ENCODE results near the gene NALCN.

NALCN gene

DNA sequence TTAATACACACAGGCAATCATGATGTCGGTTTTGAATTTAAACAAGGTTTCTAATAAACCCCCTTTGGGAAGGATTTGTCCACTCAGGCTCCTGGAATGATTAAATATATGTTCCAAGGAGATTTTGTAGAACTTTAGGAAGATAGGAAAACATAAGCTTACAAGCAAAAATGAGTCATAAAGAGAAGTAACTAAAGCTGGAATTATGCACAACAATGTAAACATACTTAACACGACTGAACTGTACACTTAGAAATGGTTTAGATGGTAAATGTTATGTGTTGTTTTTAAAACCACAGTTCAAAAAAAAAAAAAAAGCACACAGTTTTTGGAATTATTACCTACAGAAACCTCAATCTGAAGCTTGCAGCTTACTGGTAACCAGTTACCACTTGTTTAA lies 304.4 kb downstream of the NALCN start (continued):
- TF ChIP-seq, protein P1, sequence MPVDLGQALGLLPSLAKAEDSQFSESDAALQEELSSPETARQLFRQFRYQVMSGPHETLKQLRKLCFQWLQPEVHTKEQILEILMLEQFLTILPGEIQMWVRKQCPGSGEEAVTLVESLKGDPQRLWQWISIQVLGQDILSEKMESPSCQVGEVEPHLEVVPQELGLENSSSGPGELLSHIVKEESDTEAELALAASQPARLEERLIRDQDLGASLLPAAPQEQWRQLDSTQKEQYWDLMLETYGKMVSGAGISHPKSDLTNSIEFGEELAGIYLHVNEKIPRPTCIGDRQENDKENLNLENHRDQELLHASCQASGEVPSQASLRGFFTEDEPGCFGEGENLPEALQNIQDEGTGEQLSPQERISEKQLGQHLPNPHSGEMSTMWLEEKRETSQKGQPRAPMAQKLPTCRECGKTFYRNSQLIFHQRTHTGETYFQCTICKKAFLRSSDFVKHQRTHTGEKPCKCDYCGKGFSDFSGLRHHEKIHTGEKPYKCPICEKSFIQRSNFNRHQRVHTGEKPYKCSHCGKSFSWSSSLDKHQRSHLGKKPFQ (tag by site-specific recombination; IDR thresholded peaks at IDR 0.05) = no peak
- TF ChIP-seq ZNF350 (tag by site-specific recombination; IDR thresholded peaks at IDR 0.05) (no peak), ZNF311 (tag by site-specific recombination; IDR thresholded peaks at IDR 0.05; ENCODE audit: borderline replicate concordance) (no peak), RBAK (tag by site-specific recombination; IDR thresholded peaks at IDR 0.05) (no peak), BCL11A (tag by site-specific recombination; IDR thresholded peaks at IDR 0.05; ENCODE audit: low read depth) (no peak), ZNF48 (tag by site-specific recombination; IDR thresholded peaks at IDR 0.05) (no peak)
- TF ChIP-seq, protein P2, sequence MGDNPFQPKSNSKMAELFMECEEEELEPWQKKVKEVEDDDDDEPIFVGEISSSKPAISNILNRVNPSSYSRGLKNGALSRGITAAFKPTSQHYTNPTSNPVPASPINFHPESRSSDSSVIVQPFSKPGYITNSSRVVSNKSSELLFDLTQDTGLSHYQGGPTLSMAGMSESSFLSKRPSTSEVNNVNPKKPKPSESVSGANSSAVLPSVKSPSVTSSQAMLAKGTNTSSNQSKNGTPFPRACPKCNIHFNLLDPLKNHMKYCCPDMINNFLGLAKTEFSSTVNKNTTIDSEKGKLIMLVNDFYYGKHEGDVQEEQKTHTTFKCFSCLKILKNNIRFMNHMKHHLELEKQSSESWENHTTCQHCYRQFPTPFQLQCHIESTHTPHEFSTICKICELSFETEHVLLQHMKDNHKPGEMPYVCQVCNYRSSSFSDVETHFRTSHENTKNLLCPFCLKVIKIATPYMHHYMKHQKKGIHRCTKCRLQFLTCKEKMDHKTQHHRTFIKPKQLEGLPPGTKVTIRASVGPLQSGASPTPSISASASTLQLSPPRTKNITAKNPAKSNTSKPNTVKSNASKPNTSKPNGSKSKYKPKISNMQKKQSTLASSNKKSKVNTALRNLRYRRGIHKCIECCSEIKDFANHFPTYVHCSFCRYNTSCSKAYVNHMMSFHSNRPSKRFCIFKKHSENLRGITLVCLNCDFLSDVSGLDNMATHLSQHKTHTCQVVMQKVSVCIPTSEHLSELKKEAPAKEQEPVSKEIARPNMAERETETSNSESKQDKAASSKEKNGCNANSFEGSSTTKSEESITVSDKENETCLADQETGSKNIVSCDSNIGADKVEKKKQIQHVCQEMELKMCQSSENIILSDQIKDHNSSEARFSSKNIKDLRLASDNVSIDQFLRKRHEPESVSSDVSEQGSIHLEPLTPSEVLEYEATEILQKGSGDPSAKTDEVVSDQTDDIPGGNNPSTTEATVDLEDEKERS (tag by site-specific recombination; IDR thresholded peaks at IDR 0.05) = no peak

DNA sequence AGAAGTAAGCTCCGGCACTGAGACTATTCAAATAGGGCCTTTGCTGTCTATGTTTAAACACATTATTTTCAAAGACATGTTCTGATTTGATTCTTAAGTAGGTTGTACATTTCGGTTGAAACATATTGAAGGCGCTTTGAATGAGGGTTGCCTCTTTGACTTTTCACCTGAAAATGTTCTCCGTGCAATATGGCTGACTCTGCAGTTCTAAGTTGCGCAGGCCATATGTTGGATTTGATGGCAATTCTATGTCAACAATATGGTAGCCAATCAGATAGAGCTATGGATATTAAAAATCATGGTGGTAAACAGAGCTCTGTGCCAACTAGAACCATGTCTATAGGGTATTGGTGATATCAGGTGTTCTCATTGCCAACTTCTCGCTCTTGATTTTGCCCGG lies 307.3 kb downstream of the NALCN start:
- H3K4me3 ChIP-seq (ENCODE audit: low read depth, low read length) = no peak overlapping the region
- no peaks in the 10 kb centered on the region for H3K9me3 ChIP-seq (ENCODE audit: control insufficient read depth, insufficient read depth, low read depth, low read length)
- CTCF ChIA-PET = interaction anchor here (1.3 kb wide), 1 partner anchor 19 kb away, joined by 6 read pairs; no protein-coding TSS in a partner anchor
- no peaks in the 10 kb centered on the region for H3K4me1 ChIP-seq (ENCODE audit: control insufficient read depth, insufficient read depth, low read length)
- POLR2A ChIA-PET = no interaction called here
- no peak overlapping the region for H3K27ac ChIP-seq (ENCODE audit: extremely low read depth, low read depth, low read length)
- H3K36me3 ChIP-seq (ENCODE audit: control insufficient read depth in 2 of 2, insufficient read depth in 1 of 2, low read length in 2 of 2) = no peaks in the 10 kb centered on the region
- TF ChIP-seq SP3 (tag by site-specific recombination; IDR thresholded peaks at IDR 0.05) (no peak), GLI4 (tag by site-specific recombination; IDR thresholded peaks at IDR 0.05) (no peak), IKZF3 (tag by site-specific recombination; IDR thresholded peaks at IDR 0.05) (no peak), ZNF132 (tag by site-specific recombination; IDR thresholded peaks at IDR 0.05; ENCODE audit: borderline replicate concordance) (no peak), ZBTB20 (tag by site-specific recombination; IDR thresholded peaks at IDR 0.05) (no peak), ZNF140 (tag by site-specific recombination; IDR thresholded peaks at IDR 0.05) (no peak), SP2 (tag by site-specific recombination; IDR thresholded peaks at IDR 0.05) (no peak), ZNF138 (tag by site-specific recombination; IDR thresholded peaks at IDR 0.05; ENCODE audit: borderline replicate concordance) (no peak), BCL11B (tag by site-specific recombination; IDR thresholded peaks at IDR 0.05; ENCODE audit: low read depth) (no peak), ZNF202 (tag by site-specific recombination; IDR thresholded peaks at IDR 0.05; ENCODE audit: borderline replicate concordance) (no peak), ZNF600 (tag by site-specific recombination; IDR thresholded peaks at IDR 0.05) (no peak), ZFP41 (tag by site-specific recombination; IDR thresholded peaks at IDR 0.05; ENCODE audit: borderline replicate concordance) (no peak)
- TF ChIP-seq, protein P3, sequence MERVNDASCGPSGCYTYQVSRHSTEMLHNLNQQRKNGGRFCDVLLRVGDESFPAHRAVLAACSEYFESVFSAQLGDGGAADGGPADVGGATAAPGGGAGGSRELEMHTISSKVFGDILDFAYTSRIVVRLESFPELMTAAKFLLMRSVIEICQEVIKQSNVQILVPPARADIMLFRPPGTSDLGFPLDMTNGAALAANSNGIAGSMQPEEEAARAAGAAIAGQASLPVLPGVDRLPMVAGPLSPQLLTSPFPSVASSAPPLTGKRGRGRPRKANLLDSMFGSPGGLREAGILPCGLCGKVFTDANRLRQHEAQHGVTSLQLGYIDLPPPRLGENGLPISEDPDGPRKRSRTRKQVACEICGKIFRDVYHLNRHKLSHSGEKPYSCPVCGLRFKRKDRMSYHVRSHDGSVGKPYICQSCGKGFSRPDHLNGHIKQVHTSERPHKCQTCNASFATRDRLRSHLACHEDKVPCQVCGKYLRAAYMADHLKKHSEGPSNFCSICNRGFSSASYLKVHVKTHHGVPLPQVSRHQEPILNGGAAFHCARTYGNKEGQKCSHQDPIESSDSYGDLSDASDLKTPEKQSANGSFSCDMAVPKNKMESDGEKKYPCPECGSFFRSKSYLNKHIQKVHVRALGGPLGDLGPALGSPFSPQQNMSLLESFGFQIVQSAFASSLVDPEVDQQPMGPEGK (tag by site-specific recombination; IDR thresholded peaks at IDR 0.05) = no peak
- TF ChIP-seq, protein P4, sequence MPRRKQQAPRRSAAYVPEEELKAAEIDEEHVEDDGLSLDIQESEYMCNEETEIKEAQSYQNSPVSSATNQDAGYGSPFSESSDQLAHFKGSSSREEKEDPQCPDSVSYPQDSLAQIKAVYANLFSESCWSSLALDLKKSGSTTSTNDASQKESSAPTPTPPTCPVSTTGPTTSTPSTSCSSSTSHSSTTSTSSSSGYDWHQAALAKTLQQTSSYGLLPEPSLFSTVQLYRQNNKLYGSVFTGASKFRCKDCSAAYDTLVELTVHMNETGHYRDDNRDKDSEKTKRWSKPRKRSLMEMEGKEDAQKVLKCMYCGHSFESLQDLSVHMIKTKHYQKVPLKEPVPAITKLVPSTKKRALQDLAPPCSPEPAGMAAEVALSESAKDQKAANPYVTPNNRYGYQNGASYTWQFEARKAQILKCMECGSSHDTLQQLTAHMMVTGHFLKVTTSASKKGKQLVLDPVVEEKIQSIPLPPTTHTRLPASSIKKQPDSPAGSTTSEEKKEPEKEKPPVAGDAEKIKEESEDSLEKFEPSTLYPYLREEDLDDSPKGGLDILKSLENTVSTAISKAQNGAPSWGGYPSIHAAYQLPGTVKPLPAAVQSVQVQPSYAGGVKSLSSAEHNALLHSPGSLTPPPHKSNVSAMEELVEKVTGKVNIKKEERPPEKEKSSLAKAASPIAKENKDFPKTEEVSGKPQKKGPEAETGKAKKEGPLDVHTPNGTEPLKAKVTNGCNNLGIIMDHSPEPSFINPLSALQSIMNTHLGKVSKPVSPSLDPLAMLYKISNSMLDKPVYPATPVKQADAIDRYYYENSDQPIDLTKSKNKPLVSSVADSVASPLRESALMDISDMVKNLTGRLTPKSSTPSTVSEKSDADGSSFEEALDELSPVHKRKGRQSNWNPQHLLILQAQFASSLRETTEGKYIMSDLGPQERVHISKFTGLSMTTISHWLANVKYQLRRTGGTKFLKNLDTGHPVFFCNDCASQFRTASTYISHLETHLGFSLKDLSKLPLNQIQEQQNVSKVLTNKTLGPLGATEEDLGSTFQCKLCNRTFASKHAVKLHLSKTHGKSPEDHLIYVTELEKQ (tag by site-specific recombination; IDR thresholded peaks at IDR 0.05; ENCODE audit: borderline replicate concordance) = no peak
- TF ChIP-seq, protein P5, sequence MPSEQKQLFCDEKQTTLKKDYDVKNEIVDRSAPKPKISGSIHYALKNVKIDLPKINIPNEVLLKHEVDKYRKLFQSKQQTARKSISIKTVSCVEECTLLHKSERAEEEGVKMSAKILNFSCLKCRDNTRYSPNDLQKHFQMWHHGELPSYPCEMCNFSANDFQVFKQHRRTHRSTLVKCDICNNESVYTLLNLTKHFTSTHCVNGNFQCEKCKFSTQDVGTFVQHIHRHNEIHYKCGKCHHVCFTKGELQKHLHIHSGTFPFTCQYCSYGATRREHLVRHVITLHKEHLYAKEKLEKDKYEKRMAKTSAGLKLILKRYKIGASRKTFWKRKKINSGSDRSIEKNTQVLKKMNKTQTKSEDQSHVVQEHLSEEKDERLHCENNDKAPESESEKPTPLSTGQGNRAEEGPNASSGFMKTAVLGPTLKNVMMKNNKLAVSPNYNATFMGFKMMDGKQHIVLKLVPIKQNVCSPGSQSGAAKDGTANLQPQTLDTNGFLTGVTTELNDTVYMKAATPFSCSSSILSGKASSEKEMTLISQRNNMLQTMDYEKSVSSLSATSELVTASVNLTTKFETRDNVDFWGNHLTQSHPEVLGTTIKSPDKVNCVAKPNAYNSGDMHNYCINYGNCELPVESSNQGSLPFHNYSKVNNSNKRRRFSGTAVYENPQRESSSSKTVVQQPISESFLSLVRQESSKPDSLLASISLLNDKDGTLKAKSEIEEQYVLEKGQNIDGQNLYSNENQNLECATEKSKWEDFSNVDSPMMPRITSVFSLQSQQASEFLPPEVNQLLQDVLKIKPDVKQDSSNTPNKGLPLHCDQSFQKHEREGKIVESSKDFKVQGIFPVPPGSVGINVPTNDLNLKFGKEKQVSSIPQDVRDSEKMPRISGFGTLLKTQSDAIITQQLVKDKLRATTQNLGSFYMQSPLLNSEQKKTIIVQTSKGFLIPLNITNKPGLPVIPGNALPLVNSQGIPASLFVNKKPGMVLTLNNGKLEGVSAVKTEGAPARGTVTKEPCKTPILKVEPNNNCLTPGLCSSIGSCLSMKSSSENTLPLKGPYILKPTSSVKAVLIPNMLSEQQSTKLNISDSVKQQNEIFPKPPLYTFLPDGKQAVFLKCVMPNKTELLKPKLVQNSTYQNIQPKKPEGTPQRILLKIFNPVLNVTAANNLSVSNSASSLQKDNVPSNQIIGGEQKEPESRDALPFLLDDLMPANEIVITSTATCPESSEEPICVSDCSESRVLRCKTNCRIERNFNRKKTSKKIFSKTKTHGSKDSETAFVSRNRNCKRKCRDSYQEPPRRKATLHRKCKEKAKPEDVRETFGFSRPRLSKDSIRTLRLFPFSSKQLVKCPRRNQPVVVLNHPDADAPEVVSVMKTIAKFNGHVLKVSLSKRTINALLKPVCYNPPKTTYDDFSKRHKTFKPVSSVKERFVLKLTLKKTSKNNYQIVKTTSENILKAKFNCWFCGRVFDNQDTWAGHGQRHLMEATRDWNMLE (tag by site-specific recombination; conservative IDR thresholded peaks at IDR 0.05; ENCODE audit: low read depth) = no peak

Measured in HEK293 (cell line).